HEK293T (cell line): ENCODE data around the gene USP13.

ENCODE experiments used
- ARNT ChIP-seq: fragments of 450-650 bp; IDR thresholded peaks from 2 replicates; pipeline ENCODE4 v1.6.1; 2017; ENCODE audit warnings: mild to moderate bottlenecking
- BHLHE40 ChIP-seq: fragments of 450-650 bp; IDR thresholded peaks from 2 replicates; pipeline ENCODE4 v1.6.1; 2016; ENCODE audit warnings: mild to moderate bottlenecking, moderate library complexity, borderline replicate concordance
- FOXM1 ChIP-seq: fragments of 450-650 bp; IDR thresholded peaks from 2 replicates; pipeline ENCODE4 v1.6.1; 2017; ENCODE audit warnings: mild to moderate bottlenecking, borderline replicate concordance
- L3MBTL2 ChIP-seq: fragments of 450-650 bp; conservative IDR thresholded peaks from 2 replicates; pipeline ENCODE4 v1.6.1; 2016; ENCODE audit warnings: mild to moderate bottlenecking
- SUZ12 ChIP-seq: fragments of 450-650 bp; IDR thresholded peaks from 2 replicates; pipeline ENCODE4 v1.6.1; 2016; ENCODE audit warnings: mild to moderate bottlenecking
- ZNF384 ChIP-seq: fragments of 450-650 bp; IDR thresholded peaks from 2 replicates; pipeline ENCODE4 v1.6.1; 2016
- TF ChIP-seq, protein P1 (sequence below): fragments of 450-650 bp; IDR thresholded peaks from 2 replicates; pipeline ENCODE4 v1.6.1; 2016

DNA sequence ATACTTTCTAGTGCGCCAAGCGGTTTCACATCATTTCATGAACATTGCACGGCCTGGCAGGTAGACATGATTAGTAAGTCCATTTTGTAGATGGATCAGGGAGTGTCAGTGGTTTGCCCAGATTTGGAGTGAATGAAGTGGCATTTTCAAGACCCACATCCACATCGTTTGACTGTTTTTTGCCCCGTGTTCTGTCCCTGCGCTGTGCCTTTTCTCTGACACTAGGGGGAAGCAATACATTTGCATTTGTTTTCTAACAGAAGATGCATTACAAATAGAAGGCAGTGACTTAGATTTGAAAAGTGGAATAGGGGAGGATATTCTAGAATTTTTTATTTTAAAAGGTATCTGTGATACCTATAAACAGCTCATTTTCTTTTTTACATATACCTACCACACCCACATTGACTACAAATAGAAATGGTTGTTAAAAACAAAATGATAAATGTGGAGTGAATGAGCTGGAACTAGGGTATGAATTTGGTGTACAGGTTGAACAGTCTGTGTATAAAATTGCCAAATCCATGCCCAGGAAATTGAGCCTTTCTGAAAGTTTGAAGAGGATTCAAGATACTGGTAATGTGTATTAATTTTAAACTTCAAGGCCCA is 98.0 kb downstream of the USP13 start:
- TF ChIP-seq L3MBTL2: no peak
- TF ChIP-seq ZNF384: no peak
- no peak for TF ChIP-seq ARNT
- TF ChIP-seq FOXM1: no peak
- TF ChIP-seq, protein P1, sequence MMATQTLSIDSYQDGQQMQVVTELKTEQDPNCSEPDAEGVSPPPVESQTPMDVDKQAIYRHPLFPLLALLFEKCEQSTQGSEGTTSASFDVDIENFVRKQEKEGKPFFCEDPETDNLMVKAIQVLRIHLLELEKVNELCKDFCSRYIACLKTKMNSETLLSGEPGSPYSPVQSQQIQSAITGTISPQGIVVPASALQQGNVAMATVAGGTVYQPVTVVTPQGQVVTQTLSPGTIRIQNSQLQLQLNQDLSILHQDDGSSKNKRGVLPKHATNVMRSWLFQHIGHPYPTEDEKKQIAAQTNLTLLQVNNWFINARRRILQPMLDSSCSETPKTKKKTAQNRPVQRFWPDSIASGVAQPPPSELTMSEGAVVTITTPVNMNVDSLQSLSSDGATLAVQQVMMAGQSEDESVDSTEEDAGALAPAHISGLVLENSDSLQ: no peak
- no peak for TF ChIP-seq BHLHE40
- TF ChIP-seq SUZ12: no peak
